ENCODE measurements around the gene CARD6.
"Not testable (repeated sequence)": the region's sequence is repeated elsewhere in the genome, so short reads cannot be mapped to it uniquely, and the experiment has no call there.

Gene CARD6

GRCh38 chr5:40828690-40829661 lies 12.2 kb upstream of the CARD6 start:
- no peak for DNase-seq

GRCh38 chr5:40829748-40830533 lies 11.2 kb upstream of the CARD6 start:
- DNase-seq = no peak

- DNase-seq = no peak
Measured at GRCh38 chr5:40831346-40832210, 9.6 kb upstream of the CARD6 start.

DNA sequence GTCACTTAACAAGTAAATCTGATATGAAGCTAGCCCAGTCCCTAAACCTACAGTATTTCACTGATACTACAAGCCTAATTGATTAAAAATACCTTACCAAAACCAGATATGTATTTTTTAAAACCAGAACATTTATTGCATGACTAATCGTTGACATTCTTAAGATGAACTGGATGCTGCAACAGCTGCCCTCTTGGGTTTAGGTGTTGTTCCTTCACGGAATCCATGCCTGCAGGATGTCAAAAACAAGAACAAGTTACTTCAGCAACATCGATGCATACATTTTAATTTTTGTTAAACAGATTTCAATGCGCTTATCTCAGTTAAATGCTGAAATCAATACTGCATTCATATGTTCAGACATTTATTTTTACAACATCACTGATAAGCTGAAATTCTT lies 8.8 kb upstream of the CARD6 start:
- no peak for DNase-seq

DNA sequence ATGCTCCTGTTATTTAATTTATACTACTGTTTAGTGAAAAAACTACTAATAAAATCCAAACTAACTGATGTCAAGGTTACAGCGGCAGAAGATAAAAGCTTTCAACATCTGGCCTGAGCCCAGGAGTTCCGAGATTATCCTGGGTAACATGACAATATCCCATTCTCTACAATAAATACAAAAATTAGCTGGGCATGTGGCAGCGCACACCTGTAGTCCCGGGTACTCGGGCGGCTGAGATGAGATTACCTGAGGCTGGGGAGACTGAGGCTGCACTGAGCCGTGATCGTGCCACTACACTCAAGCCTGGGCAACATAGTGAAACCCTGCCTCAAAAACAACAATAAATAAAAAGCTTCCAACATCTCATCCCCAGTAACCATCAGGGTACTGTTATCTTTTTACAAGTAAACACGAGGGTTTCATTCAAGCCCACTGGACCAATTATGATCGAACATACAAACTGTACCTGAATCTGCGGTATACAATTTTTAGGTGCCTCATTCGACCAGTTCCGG lies 7.4 kb upstream of the CARD6 start:
- DNase-seq = no peak

DNA sequence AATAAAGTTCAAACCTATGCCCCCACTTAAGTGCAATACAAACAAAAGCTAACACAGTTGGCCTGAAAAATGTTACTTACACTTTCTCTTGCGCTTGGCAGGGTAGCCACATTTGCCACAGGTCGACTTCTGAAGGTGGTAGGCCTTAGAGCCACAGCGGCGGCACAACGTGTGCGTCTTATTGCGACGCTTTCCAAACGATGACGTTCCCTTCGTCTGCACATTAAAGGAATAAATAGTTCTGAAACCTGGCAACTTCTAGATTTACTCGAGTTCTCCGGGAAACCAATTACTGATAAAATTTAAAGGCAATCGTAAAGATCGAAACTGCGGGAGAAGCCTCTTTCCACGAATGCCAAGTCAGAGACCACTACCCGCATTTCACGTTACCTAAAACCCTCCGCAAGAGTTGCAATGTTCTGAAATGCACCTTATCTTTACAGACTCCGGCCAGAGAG lies 6.7 kb upstream of the CARD6 start:
- DNase-seq = no peak

- DNase-seq = peak; percentile 96
Measured at GRCh38 chr5:40834849-40835787, 6.0 kb upstream of the CARD6 start, which contains the start of gene RPL37. Gene RPL37, minus strand, starts transcription at chr5:40835222. Its CDS starts 37 bp downstream, at chr5:40835185.

GRCh38 chr5:40838086-40838485 lies 3.1 kb upstream of the CARD6 start:
- no peak for DNase-seq

- no peak for DNase-seq
Measured at GRCh38 chr5:40842351-40842750, 1.2 kb downstream of the CARD6 start.

DNA sequence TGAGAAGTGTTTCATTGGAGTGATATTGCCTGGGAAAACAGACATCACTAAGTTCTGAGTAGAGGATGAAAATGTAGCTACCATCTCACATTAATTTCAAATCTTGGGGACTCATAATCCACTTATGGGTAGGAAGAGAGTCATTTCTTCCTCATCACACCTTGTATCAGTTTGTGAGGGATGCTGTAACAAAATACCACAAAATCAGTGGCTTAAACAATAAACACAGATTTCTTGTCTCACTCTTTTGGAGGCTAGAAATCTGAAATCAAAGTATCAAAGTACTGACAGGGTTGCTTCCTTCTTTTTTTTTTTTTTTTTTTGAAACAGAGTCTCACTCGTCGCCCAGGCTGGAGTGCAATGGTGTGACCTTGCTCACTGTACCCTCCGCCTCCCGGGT lies 3.4 kb downstream of the CARD6 start:
- no peak for DNase-seq

GRCh38 chr5:40846371-40846770 lies 5.2 kb downstream of the CARD6 start:
- DNase-seq = no peak

DNA sequence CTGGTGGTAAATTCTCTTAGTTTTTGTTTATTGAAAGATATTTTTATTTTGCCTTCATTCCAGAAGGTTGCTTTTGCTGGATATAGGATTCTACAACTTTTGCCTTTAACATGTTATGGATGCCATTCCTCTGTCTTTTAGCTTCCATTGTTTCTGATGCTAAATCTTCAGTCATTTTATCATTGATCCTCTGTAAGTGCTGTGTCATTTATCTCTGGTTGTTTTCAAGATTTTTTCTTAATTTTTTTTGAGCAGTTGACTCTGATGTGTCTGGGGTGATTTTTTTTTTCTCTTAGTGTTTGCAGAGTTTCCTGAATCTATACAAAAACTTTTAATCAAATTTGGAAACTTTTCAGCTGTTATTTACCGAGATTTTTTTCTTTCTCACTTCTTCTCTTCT lies 6.4 kb downstream of the CARD6 start:
- no peak for DNase-seq

DNA sequence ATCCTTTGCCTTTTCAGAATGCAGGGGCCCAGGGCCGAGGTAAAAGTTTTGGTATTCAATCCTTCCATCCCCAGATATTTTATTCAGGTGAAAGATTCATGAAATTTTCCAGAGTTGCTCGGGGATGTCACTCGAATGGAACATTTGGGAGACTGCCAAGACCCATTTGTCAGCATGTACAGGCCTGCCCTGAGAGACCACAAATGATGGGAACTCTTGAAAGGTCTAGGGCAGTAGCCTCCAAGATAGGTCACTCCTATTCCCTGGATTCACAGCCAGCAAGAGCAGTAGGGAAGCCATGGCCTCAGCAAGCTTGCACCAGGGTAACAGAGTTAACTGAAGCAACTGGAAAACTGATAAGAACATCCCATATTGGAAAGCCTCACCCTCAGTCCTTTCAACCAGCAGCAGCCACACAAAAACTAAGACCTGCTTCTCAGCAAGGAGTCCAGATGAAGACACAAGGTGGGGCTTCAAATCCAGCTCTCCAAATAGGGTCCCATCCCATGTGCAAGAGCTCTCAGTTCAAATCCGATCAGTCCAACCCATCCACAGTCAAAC lies 12.5 kb downstream of the CARD6 start:
- DNase-seq = no peak

- DNase-seq = no peak
Measured at GRCh38 chr5:40860711-40861110, 19.5 kb downstream of the CARD6 start.

DNA sequence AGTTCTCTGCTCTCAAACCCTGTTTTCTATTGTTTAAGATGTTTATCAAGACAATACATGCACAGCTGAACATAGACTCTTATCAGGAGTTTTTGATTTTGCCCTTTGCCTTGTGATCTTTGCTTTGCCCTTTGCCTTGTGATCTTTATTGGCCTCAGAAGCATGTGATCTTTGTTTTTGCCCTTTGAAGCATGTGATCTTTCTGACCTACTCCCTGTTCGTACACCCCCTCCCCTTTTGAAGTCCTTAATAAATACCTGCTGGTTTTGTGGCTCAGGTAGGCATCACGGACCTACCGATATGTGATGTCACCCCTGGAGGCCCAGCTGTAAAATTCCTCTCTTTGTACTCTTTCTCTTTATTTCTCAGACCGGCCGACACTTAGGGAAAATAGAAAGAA lies 23.8 kb downstream of the CARD6 start:
- not testable (repeated sequence) for DNase-seq

DNA sequence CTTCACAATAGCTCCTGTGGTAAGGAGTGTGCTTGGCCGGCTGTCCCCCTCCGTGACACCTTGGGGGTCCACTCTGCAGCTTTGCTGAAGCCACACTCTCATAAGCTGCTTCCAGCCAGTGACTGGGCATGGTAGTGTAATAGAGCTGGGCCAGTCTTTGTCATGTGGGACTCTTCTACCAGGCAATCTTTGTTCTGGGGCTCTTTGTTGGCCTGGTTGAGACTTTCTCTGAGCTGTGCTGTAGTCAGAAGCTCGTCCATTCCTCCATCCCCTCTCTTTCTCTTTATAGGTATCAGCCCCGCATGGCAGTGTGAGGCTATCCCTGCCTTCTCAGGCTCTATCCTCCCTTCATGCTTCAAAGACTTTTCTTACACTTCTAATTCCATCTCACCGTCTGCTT lies 25.7 kb downstream of the CARD6 start:
- DNase-seq = no peak

GRCh38 chr5:40869384-40869783 lies 28.2 kb downstream of the CARD6 start:
- DNase-seq = no peak

DNA sequence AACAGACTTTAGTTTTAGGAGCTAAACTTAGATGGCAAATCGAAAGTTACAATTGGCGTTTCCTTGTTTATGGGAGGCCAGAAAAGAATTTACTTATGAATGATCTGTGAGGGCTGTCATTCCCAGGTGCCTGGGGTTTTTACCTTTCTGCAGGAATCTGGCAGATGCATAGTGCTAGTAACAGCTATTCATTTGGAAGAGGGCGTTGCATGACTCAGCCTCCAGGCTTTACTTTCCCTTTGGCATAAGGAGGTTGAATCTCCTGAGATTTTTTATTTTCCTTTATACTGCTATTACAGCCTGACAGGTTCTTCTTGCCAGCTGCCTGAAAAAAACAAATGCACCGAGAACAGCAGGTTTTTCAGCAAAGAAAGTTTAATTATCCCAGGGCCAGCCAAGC lies 30.0 kb downstream of the CARD6 start:
- DNase-seq = no peak

GRCh38 chr5:40872253-40872652 lies 31.1 kb downstream of the CARD6 start:
- not testable (repeated sequence) for DNase-seq

- no peak for DNase-seq
Measured at GRCh38 chr5:40873286-40873880, 32.2 kb downstream of the CARD6 start.

DNA sequence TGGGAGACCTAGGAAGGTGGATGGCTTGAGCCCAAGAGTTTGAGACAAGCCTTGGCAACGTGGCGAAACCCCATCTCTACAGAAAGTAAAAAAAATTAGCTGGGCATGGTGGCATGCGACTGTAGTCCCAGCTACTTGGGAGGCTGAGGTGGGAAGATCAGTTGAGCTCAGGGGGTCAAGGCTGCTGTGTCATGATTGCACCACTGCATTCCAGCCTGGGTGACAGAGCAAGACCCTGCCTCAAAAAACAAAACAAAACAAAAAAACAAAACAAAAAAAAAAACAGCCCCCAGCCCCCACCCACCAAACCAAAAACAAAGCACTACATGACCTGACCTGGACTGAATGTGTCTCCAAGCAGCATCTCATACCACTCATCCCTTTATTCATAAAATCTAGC lies 34.8 kb downstream of the CARD6 start:
- no peak for DNase-seq

Data from NCI-H1694 treated with DMSO at 0.1 percent for 48 hours (cell line).